ENCODE data around the gene ADARB2. TPM values are rescaled to one million over a fixed set of nuclear protein-coding genes. Genes with fewer than 3 reads are reported as not detected.

ADARB2 gene
- total RNA-seq, 4 donors from 2014 or later = 0.80 to 4.9 (median 2.3) TPM

DNA sequence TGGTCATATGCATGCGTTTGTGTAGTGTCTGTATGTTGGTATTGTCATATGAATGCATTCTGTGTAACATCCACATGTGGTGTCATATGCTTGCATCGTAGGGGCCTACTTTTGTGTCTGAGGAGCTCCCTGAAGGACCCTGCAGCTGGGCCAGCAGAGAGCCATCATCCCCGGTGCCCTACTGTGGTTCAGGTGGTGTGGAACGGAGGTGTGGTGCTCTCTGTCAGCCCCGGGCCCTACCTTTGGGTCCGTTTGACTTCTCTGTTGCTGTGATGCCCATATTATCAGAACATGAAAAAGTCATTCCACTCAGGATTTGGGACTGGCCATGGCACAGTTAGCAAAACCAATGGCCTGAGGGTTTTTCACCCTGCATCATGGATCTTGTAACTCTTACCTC is 217.9 kb downstream of the ADARB2 start:
- TF ChIP-seq EP300 (IDR thresholded peaks at IDR 0.05; ENCODE audit: low read depth) = no peak
- no peak for TF ChIP-seq POLR2A (IDR thresholded peaks at IDR 0.05)
- TF ChIP-seq, protein P1, sequence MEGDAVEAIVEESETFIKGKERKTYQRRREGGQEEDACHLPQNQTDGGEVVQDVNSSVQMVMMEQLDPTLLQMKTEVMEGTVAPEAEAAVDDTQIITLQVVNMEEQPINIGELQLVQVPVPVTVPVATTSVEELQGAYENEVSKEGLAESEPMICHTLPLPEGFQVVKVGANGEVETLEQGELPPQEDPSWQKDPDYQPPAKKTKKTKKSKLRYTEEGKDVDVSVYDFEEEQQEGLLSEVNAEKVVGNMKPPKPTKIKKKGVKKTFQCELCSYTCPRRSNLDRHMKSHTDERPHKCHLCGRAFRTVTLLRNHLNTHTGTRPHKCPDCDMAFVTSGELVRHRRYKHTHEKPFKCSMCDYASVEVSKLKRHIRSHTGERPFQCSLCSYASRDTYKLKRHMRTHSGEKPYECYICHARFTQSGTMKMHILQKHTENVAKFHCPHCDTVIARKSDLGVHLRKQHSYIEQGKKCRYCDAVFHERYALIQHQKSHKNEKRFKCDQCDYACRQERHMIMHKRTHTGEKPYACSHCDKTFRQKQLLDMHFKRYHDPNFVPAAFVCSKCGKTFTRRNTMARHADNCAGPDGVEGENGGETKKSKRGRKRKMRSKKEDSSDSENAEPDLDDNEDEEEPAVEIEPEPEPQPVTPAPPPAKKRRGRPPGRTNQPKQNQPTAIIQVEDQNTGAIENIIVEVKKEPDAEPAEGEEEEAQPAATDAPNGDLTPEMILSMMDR (IDR thresholded peaks at IDR 0.05) = no peak
- TF ChIP-seq POLR2AphosphoS5 (IDR thresholded peaks at IDR 0.05) = no peak
- no peak for DNase-seq
- Histone ChIP-seq H3K9me3 (no peaks in the 10 kb centered on the region), H3K36me3 (no peaks in the 10 kb centered on the region), H3K4me1 (no peaks in the 10 kb centered on the region), H3K27me3 (peaks cover 9% of the 10 kb centered on the region), H3K4me3 (no peak overlapping the region), H3K27ac (no peak overlapping the region)
- in situ Hi-C loops (cut with MboI; ENCODE audit: low pct_ligation_motif_present in 1 of 4, low pct_unique_long_range_greater_than_20kb in 1 of 4, low sequenced_read_pairs in 3 of 4) = no loop called here
- 88% methylated on average over 6 of the region's 6 CpGs; no CpG with 5 or more reads in 1 of the 2 donors for WGBS, 2 donors (ENCODE audit: low coverage in 1 of 2)
- intact Hi-C loops (cut with DNase I; ENCODE audit: low total_unique reads) = no loop called here

DNA sequence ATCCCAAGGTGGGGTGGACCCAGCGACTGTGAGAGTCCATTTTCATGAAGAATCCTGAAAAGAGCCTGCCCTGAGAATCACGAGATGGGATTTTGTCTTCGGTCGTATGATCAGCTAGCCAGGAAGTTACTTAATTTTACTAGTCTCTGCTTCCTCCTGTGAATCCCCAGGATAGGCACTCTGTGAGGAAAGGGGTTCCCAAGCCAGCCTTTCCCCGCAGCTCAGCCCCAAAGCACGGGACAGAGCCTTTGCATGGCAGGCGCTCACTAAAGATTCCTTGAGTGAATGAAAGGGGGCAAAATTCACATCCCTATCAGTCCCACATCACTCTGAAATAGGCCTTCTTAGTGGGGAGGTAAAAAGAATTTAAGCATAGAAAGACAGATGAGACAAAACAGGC is 219.6 kb downstream of the ADARB2 start:
- no peaks in the 10 kb centered on the region for H3K9me3 ChIP-seq
- no peak overlapping the region for H3K4me3 ChIP-seq
- TF ChIP-seq POLR2AphosphoS5 (IDR thresholded peaks at IDR 0.05) (no peak), POLR2A (IDR thresholded peaks at IDR 0.05) (no peak), EP300 (IDR thresholded peaks at IDR 0.05; ENCODE audit: low read depth) (no peak)
- TF ChIP-seq, protein P1 (IDR thresholded peaks at IDR 0.05) = no peak
- H3K4me1 ChIP-seq = no peaks in the 10 kb centered on the region
- H3K27ac ChIP-seq = no peak overlapping the region
- peaks cover 9% of the 10 kb centered on the region for H3K27me3 ChIP-seq
- no peaks in the 10 kb centered on the region for H3K36me3 ChIP-seq
- in situ Hi-C loops (cut with MboI; ENCODE audit: low pct_ligation_motif_present in 1 of 4, low pct_unique_long_range_greater_than_20kb in 1 of 4, low sequenced_read_pairs in 3 of 4) (no loop called here), intact Hi-C loops (cut with DNase I; ENCODE audit: low total_unique reads) (no loop called here)
- DNase-seq = no peak
- WGBS, 2 donors (ENCODE audit: low coverage in 1 of 2) = 80 to 83% methylated on average over 2 to 7 of the region's 7 CpGs

DNA sequence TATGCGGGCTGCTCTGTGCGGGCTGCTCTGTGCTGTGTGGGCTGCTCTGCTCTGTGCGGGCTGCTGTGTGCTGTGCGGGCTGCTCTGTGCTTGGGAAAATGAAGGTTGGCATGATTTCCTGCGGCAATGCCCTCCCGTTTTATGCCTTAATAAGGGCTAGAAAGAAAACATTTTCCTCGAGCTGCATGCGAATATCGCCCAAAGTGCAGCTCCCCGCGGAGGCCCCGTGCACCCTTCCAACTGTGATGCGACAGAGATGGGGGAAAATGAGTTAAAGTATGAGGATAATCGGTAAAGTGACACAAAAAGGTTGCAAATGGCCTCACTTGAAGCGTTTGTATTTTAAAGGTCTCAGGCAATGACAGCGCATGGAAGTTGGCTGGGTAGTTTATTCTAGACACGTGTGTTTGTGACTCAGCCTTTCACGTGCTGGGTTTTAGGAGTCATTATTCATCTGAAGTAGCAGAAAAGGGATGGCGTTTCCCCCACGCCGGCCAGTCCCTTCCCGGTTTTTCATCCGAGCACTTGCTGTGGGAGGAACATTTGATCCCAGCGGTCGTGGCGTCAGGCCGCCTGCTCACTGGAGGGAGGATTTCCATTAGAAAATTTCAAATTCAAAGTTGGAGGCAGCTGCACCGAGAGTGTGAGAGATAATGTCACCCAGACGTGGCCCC is 220.7 kb downstream of the ADARB2 start:
- H3K4me1 ChIP-seq = no peaks in the 10 kb centered on the region
- H3K4me3 ChIP-seq = no peak overlapping the region
- H3K36me3 ChIP-seq = no peaks in the 10 kb centered on the region
- WGBS, 2 donors (ENCODE audit: low coverage in 1 of 2) = 75 to 82% methylated on average over 10 to 29 of the region's 29 CpGs
- intact Hi-C loops (cut with DNase I; ENCODE audit: low total_unique reads) (no loop called here), in situ Hi-C loops (cut with MboI; ENCODE audit: low pct_ligation_motif_present in 1 of 4, low pct_unique_long_range_greater_than_20kb in 1 of 4, low sequenced_read_pairs in 3 of 4) (no loop called here)
- DNase-seq = no peak
- no peak for TF ChIP-seq EP300 (IDR thresholded peaks at IDR 0.05; ENCODE audit: low read depth)
- no peaks in the 10 kb centered on the region for H3K9me3 ChIP-seq
- H3K27ac ChIP-seq = no peak overlapping the region
- H3K27me3 ChIP-seq = peaks cover 9% of the 10 kb centered on the region

DNA sequence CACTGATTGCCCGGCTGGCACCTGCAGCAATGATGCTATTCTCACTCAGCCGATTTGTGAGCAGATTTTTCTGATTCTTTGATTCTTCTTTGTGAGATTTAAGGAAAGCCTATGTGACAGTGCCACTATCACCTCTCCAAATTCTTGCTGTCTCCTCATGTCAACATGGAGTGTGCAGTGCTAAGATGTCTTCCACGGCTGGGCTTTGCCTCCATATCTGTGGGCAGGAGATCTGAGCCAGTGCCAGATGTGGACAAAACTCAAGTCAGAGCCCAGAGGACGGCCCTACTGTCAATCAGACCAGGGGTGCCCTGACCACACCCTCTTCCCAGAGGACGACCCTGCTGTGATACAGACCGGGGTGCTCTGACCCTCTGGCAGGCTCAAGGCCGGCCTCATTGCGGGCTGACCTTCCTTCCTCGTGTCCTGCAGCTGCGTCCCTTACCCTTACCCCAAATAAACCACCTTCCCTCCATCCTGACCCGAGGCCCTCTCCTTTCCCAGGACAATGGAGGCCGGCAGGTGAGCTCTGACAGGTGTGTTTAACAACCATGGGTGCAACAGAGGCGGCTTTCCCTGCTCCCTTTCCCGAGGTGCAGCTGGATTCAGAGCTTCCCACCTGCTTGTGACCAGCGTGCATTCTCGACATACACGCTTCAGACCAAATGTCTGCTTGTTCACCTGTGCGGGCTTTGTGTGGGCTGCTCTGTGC is 221.4 kb downstream of the ADARB2 start:
- Histone ChIP-seq H3K27me3 (peaks cover 2% of the 10 kb centered on the region), H3K9me3 (no peaks in the 10 kb centered on the region), H3K4me3 (no peak overlapping the region), H3K27ac (no peak overlapping the region), H3K36me3 (no peaks in the 10 kb centered on the region), H3K4me1 (no peaks in the 10 kb centered on the region)
- DNase-seq = no peak
- intact Hi-C loops (cut with DNase I; ENCODE audit: low total_unique reads) = no loop called here
- in situ Hi-C loops (cut with MboI; ENCODE audit: low pct_ligation_motif_present in 1 of 4, low pct_unique_long_range_greater_than_20kb in 1 of 4, low sequenced_read_pairs in 3 of 4) = no loop called here
- TF ChIP-seq POLR2A (IDR thresholded peaks at IDR 0.05) (no peak), POLR2AphosphoS5 (IDR thresholded peaks at IDR 0.05) (no peak), EP300 (IDR thresholded peaks at IDR 0.05; ENCODE audit: low read depth) (no peak)
- TF ChIP-seq, protein P1 (IDR thresholded peaks at IDR 0.05) = no peak
- WGBS, 2 donors (ENCODE audit: low coverage in 1 of 2) = 82 to 100% methylated on average over 1 to 18 of the region's 18 CpGs
